HG02973 (cell line): ENCODE measurements around the gene PLCH2.

ENCODE experiments used
- ATAC-seq: cut with Tn5 transposase; IDR thresholded peaks from one replicate; pipeline ENCODE4 v1.9.1; 2021; ENCODE audit warnings: moderate library complexity; ENCODE audit not compliant: unreplicated experiment

Gene PLCH2

DNA sequence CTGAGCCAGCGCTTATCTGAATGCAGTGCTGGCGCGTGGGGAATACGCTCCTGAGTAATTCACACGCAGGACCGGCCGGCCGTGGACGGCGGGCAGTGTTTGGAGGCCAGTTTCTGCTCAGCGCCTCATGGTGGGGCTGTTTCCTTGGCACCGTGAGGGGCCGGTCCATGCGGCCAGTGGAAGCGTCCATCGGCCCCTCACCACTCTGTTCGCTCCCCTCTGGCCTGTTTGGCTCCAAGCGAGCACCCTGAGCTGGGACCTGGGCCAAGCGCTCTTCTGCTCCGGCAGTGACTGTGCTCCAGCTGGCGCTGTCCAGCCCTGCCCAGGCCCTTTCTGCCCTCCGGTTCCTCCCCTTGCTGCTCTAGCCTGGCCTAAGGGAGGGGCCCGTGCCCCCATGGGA is 16.3 kb upstream of the PLCH2 start:
- no peak for ATAC-seq

DNA sequence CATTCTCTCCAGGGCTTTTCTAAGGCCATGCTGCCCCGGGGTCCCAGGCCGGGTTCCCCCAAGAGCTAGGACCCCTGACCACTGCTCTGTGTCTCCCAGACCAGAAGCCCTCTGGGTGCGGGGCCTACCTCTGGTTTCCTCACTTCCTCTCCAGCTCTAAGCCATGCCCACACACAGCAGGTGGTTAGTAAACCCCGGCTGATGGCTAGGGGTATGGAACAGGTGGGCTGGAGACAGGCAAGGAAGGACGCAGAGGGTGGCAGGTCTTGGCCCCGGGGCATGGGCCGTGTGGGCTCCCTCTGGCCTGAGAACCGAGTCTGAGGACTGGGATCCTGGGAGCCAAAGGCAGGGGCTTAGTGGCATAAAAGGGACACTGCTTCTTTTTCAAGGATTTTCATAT is 15.9 kb upstream of the PLCH2 start:
- no peak for ATAC-seq

DNA sequence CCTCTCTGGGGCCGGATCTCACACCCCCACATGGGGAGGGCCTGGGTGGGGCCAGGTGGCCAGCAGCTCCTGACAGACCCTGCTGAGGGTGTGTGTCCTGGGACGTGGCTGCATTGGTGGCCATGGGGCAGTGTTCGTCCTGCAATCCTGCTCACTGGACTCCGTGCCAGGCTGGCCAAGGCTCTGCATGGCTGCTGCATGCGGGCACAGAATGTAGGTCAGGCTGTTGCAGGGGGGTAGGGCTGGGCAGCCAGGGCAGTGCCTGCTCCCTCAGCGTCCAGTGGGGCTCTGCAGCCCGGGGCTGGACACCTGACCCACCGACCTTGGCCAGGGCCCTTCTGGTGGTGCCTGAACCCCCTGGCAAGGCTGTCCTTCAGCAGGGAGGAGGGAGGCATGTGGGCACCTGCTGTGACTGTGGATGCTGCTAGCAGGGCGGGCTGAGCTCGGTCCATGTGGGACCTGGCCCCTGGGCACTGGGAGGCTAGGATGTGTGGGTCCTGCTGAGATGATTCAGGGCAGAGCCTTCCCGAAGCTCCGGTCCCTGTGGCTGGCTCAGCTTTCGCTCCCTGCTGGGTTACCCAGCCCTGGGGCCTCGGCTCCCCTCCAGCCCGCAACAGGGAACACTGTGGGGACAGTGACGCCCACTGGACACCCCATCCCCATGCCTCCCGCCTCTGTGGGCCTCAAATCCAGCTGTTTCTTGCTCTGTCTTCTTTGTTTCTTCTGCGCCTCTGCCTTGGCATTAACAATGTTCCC is 14.9 kb upstream of the PLCH2 start:
- no peak for ATAC-seq

DNA sequence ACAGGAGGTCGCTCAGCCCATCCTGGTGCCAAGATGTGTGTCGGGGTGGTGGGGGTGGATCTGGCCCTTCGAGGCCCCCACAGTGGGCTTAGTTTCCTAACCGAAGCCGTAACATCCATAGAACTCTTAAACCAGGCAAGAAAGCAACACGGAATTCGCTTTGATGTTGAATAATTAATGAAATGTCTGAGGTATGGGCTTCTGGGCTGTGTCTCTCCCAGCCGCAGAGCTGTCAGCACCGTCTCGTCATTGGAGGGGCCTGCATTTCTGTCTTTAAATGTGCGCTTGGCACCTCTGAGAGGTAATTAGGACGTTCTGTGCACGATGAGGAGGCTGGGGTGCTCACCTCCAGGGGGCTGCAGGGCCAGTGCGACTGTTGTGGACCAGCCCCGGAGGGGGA is 13.3 kb upstream of the PLCH2 start:
- no peak for ATAC-seq

DNA sequence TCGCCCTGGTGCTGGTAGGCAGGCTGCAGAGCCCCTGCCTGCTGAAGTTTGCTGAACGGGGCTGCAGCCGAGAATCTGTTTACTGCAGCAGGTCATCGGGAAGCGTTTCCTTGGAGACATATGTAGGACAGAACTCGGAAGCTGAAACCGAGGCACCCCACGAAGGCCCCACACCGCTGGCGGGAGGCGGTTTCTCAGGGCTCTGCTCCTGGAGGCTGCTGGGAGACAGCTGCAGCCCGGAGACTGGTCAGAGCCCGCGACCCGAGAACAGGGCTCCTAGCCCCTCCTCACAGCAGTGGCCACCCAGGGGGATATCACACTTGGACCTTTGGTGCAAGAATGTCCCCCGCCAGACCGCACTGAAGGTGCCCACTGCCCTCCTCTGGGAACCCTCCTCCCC is 12.7 kb upstream of the PLCH2 start:
- no peak for ATAC-seq

DNA sequence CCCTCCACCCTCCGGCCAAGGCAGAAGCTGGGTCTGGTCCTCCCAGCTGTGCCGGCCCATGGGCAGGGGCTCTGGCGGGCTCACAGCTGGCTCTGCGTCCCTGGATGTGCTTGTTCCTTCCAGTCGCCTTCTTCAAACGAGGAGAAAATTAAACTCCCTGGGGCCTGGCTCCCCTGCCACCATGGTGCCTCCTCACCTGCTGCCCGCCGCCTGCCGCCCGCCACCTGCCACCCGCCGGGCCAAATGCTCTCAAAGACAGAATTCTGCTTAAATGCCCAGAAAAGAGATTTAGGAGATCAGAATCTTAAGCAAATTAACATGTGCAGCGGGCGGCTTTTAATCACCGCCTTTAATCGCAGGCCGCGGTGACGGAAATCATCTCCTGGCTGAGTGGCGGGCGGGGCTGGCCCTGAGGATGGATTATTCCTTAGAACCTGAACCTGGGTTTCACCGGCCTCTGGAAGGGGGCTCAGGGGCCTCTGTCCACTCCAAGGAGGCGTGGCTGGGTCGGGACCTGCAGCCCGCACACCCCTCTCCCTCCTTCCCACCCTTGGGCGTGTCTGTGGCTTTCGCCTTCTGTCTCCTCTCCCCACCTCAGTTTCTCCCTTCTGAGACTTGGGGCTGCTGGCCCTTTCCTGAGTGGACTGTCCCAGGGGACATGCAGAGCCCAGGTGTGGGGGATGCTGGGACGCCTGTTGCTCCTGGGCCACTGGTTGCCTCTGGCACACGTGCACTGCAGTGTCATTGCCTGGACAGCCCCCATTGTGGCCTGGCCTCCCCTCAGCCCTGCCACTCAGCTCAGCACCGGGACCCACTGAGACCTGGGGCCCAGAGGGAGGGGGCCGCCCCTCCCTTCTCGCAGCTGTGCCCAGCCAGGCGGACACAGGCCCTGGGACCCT is 10.5 kb upstream of the PLCH2 start:
- ATAC-seq, result no peak

DNA sequence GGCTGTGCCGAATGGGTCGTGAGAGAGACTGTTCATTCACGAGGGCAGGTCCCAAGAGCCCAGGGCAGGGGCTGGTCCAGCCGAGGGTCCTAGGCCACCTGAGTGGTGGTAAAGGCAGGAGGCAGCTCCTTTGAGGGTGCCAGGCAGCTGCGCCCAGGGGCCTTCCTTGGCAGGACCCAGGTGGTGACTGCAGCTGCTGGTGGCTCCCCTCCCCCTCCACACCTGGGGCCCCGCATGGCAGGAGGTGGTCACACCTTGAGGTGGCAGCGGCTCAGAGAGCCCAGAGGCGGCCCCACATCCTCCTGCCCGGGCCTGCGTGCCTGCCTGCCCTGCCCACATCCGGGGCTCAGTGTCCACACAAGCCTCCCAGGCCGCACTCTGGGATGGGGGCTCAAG is 9.8 kb upstream of the PLCH2 start:
- ATAC-seq, result no peak

DNA sequence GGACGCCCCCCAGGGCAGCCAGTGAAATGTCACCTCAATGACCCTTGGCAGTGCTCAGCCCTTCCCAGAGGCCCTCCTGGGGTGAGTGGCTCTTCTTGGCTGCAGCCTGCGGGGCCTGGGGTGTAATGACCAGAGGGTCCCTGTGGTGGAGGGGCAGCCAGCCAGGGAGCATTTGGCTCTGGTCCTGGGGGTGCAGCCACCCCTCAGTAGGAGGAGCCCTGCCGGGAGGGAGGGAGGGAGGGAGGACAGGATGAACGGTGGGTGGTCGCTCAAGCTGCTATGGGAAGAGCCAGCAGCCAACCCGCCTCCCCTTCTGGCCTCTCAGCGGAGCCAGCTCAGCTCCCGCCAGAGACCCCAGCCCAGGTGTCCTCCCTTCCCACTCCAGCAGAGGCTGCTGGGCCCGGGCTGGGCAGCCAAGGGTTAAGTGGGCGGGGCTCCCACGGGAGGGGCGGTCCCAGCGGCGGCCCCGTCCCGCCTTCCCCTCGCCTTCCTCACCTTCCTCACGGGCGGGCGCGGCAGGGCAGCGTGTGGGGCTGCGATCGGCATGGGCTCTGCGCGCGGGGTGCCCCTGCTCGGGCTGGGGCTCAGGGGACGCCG is 9.0 kb upstream of the PLCH2 start:
- no peak for ATAC-seq

DNA sequence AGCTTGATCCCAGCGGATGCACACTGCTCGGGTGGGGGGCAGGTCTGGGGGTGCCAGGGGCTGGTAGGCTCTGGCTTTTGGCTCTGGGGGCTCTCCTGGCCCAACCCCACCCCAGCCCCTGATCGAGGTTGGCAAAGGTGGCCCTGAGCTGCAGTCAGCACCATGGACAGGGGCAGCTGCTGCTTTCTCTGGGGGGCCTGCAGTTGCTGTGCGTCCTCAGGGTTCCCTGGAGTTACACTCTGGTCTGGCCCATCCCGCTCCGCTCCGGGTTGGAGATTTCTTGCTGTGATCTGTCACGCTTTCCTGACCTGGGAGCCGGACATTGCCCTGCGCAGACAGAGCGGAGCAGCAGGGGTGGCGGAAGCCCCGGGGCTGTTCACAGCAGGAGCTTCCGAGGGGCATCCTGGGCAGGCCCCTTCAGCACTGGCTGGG is 8.0 kb upstream of the PLCH2 start:
- no peak for ATAC-seq

DNA sequence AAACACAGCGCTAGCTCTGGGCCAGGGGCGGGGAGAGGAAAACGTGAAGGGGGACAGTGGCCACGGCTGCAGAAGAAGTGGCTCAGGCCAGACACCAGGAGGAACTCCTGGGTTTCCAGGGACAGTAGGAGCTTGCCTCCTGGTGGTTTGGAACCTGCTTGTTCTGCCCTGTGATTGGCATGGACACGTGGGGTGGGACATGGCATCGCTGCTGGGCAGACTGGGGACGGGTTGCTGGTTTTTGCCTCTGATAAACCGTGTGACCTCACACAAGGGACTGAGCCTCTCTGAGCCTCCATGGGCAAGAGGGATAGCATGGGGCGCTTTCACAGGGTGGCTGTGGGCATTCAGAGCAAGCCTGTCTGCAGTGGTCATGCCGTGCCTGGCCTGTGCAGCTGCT is 7.5 kb upstream of the PLCH2 start:
- no peak for ATAC-seq

DNA sequence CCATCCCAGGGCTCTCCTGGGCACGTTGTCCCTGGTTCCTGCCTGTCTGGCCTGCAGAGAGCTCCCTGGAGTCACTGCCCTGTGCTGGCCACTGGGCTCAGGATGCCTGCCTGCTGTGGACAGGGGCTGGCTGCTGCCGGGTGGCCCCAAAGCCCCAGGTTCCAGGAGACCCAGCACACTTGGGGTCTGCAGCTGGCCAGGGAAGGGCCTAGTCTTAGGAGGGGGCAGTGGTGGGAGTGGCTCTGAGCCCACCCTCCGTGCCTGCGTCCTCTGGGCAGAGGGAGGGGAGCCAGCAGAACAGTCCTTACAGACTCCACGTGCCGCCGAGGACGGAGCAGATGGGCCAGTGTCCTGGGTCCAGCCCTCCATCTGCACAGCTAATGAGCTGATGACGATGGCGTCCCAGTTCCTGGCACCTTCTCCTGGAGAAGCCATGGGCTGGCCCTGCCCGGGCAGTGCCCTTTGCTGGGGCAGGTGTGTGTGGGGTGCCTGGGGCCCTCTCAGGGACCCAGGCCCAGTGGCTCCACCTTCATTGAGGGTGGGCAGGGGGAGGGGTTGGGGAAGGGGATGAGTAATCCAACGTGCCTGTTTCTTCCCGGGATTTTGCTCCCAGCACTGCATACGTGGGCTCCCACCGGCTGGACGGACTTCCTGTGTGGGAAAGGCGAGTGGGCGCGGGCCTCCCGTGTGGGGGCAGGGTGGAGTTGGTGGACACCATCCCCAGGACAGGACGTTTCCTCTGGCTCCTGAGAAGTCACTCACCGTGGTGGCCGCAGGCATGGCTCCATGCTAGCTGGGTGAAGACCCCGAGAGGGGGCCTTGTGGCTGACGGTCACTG is 6.8 kb upstream of the PLCH2 start:
- ATAC-seq, result no peak

DNA sequence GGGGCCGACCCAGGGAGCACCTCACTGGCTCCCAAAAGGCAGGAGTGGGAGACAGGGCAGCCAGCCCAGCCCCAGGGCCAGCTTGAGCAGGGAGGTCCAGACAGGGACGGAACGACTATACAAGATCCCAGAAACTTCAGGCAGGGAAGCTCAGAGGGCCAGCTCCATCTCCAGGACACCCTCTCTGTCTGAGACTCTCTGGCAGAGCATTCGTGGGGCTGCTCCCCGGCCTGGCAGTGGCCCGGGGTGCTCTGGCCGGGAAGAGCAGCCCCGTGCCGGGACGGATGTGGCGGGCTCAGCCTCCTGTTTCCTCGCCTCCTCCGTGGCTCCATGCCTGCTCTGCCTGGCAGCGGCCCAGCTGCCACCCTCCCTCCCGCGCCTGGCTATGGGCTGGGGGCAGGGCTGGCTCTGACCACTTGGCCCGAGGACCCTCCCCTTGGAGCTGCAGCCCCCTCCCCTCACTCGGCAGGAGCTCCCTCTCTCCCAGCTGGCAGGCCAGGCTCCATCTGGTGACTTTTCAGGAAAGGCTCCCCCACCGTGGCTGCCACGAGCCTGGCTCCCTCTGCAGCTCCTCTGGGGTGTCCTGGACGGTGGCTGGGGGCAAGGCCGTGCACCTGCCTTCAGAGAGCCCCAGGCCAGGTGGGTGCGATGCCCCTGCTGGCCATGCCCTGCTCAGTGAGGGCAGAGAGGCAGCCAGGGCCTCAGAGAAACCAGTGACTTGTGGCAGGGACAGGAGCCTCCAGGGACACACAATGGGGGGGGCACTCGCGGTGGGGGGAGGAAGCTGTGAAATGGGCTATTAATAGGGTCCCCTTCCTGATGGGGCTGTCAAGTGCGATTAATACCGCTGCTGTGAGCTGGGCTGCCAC is 5.6 kb upstream of the PLCH2 start:
- ATAC-seq, result no peak

DNA sequence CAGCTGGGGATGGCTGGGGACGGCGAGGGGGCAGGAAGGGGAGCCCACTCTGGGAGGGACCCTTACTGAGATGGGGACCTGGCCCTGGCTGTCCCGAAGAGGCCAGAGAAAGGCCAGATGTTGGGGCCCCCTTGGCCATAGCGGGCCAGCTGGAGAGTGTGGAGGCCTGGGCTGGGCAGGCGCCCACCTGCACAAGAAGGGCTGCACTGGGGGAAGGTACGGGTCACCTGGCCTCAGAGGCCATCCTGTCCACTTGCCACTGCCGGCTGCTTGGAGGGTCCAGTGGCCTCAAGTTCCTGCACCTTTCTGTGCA is 5.0 kb upstream of the PLCH2 start:
- ATAC-seq, result no peak

DNA sequence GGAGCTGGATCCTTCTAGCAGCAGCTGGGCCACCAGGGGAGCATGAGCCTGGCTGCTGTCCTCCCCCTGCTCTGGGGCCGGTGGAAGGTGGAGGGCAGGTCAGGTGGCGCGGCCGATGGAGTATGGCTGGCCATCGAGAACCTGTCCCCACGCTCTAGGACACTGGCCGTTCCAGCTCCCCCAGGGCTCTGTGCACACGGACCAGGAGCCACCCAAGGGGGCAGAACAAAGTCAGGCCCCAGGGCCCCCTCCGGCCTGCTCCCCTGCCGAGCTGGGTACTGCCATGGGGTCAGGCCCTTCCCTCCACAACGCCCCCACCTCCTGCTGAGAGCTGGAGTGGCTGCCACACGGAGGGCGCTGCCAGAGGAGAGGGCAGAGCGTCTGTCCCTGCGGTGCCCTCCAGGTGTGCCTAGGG is 4.5 kb upstream of the PLCH2 start:
- no peak for ATAC-seq

DNA sequence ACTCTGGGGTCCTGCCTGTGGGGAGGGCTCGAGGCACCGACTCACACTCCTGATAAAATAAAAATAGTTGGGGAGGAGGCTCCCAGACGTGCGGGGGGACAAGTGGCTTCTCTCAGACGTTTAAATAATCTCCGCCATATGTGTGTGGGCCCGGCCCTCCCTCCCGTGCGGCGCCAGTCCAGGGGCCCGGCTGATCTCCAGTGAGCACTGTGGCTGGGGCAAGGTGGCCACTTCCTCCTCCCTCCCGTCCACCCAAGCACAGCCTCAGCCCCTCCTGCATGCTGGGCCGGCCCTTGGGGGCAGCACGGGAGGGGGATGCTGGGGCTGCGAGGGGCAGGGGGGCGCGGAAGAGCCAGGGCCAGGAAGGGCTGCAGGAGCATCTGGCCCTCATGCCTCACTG is 4.0 kb upstream of the PLCH2 start:
- ATAC-seq, result no peak

DNA sequence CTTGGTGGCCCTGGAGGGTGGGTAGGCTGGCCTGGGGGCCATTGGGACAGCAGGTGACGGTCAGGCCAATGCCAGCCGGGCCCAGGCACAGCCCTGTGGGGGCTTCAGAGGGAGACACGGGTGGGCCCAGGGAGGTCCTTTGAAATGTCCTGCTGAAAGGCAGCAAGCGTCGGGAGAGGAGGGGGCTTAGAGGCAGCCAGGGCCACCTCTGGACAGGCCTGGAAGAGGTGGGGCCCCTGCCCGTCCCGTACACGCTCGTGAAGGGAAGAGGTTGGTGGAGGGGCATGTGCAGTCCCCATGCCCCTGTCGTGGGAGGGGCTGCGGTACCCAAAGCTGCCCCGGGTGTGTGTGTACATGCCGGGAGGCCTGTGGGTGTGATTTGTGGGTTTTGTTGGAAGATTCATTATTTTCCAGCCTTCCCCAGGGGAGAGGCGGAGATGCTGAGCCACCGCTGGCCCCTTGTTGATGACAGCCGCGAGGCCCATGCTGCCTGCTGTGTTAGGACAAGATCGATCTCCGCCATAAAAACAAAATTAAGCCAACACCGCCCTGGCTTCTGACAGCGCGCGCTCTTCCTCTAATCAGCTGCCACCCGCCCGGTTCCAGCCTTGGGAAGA is 3.4 kb upstream of the PLCH2 start:
- no peak for ATAC-seq

DNA sequence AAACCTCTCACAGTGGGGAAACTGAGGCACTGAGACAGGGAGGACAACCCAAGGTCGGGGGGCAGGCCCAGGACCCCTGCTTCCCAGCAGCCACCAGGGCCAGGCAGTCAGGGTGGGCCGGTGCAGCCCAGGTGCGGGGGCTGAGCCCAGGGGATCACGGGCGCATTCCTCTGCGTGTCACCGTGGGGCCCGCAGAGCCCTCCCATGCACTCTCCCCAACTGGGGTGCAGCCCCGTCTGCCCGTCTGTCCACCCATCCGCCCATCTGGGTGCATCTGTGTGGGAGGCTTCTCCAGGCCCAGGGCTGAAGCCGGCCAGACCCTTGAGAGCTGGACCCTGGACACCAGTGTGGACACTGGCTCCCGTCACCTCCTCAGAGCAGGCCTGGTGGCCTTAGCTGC is 2.9 kb upstream of the PLCH2 start:
- ATAC-seq, result no peak

DNA sequence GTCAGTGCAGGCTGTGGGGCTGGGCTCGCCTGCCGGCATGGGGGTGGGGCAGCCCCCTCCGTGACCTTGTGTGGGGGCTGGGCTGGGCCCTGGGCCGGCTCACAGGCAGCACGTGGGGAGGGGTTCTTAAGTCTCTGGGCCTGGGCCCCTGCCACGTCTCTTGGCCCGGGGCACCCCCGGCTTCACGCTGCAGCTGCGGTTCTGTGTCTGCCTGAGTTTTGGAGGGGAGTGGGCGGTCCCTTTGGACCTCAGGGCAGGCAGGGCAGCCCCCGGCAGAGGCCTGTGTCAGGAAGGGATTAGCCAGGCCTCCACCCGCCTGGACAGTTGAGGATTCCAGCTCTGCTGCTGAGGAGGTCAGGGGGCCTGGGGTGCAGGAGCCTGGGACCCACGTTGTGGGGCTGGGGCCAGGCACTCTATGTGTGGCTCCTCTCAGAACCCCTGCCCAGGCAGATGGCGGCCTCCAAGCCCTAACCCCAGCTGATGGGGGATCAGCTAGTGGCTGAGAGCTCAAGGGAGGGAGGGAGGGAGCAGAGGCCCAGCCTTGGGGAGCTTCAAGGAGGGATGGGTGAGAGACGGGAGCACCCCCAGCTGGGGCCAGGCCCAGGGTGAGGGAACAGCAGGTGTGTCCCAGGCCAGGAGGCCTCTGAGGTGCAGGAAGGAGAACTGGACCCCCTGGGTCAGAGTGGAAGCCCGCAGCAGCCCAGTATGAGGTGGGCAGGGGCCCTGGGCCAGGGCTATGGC is 1.8 kb upstream of the PLCH2 start:
- ATAC-seq, result no peak

DNA sequence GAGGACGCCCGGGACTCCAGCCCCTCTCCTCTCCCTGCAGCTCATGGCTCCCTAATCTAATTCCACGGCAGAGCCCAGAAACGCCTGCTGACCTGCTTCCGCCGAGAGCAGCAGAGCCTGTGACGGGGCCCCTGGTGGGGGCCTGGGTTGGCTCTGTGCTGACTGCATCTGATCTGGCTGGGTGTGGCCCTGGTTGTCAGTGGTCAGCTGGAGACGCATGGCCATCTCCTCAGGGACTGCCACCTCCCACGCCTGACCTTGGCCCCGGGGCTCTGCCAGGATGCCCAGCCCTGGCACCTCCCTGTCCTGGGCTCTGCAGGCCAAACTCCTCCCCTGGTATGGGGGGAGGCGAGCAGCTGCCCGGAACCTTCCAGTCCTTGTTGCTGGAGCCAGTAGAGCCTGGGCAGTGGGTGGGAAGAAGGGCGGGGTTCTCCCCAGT is 1.1 kb upstream of the PLCH2 start:
- no peak for ATAC-seq
